ENCODE results near the gene TLN1. TPM values are rescaled to one million over a fixed set of nuclear protein-coding genes. Genes with fewer than 3 reads are reported as not detected.

TLN1 gene
- total and polyA plus RNA-seq, 2 of the 8 experiments (the other 6 are each of a cell fraction or from before 2014, with no cell fraction given), result 28.1 to 90.1 TPM

DNA sequence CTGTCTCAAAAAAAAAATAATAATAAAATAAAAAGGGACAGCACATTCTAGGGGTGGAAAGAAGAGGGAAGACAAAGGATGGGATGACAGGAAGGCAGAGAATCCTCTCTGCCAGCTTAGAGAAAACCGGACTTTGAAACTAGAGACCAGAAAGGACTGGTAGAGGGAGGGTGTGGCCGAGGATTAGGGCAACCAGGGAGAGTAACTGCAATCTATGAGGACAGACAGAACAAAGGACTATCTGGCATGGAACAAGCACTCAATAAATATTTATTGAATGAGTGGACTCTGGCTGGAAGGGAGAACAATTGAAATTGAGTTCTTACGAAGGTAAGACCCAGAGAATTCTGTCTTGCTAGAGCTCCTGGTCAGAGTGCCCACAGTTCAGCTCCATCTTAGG lies 14.6 kb upstream of the TLN1 start:
- peak overlapping the region; percentile 88 to 98 (median 94); a peak in 5 of 8 replicates for H3K4me3 ChIP-seq (ENCODE audit: extremely low read depth in 1 of 4, insufficient read depth in 2 of 4, low read depth in 3 of 4, low read length in 4 of 4)
- no peak overlapping the region for H3K56ac ChIP-seq (replicated peaks; ENCODE audit: insufficient read length, low read depth, low read length)
- H4K5ac ChIP-seq (ENCODE audit: insufficient read length, low read depth, low read length), result no peak overlapping the region
- no peak overlapping the region; a peak in 1 of 7 replicates for H3K9ac ChIP-seq (replicated peaks in 1 of 4; ENCODE audit: extremely low read depth in 1 of 4, low read depth in 3 of 4, low read length in 3 of 4)
- H3K23ac ChIP-seq (ENCODE audit: insufficient read length), result no peak overlapping the region
- H2BK15ac ChIP-seq (ENCODE audit: low read length), result no peak overlapping the region
- peak overlapping the region; percentile 98 to 99 for H3K4me2 ChIP-seq (ENCODE audit: insufficient read depth in 1 of 2, low read depth in 2 of 2, low read length in 2 of 2)
- FAIRE-seq (no peak), DNase-seq (ENCODE audit: low read depth in 1 of 2, low spot score in 2 of 2) (no peak)
- H4K91ac ChIP-seq (replicated peaks; ENCODE audit: insufficient read length, low read length), result no peak overlapping the region
- H3K9me3 ChIP-seq (ENCODE audit: insufficient read depth in 2 of 2, low read depth in 1 of 2, low read length in 1 of 2), result no peaks in the 10 kb centered on the region
- H2BK20ac ChIP-seq (ENCODE audit: low read length), result no peak overlapping the region
- H2AK5ac ChIP-seq (ENCODE audit: low read depth, low read length), result no peak overlapping the region
- H2BK120ac ChIP-seq (replicated peaks; ENCODE audit: low read depth, low read length), result no peak overlapping the region
- ChIA-PET CTCF (ENCODE audit: partially characterized antibody) (interaction anchor here (1.1 to 7.2 kb wide), 5 partner anchors 11 to 100 kb away, joined by 4 to 87 read pairs (median 6); partner anchors contain the start of genes CREB3 and TLN1), POLR2A (ENCODE audit: partially characterized antibody) (interaction anchor here (0.8 to 7.0 kb wide), 7 partner anchors 7 to 42 kb away, joined by 3 to 59 read pairs (median 5); partner anchors contain the start of genes CREB3 and TLN1)
- TF ChIP-seq POLR2AphosphoS5 (IDR thresholded peaks at IDR 0.05; ENCODE audit: low read depth, low read length) (no peak), POU5F1 (IDR thresholded peaks at IDR 0.05; ENCODE audit: low read depth, low read length) (no peak), CBX8 (IDR thresholded peaks at IDR 0.05; ENCODE audit: borderline replicate concordance, low read depth, low read length) (no peak), CBX5 (IDR thresholded peaks at IDR 0.05; ENCODE audit: low read depth, low read length) (no peak)
- H2BK5ac ChIP-seq (ENCODE audit: low read depth, low read length), result no peak overlapping the region
- no peak overlapping the region for H3K27ac ChIP-seq (ENCODE audit: low read depth, low read length)
- H3K4me1 ChIP-seq (replicated peaks in 1 of 4; ENCODE audit: control insufficient read depth in 3 of 4, insufficient read depth in 4 of 4, low read length in 3 of 4), result peaks cover 0 to 19% (median 5%) of the 10 kb centered on the region in 4 experiments; a peak in 5 of 7 replicates
- peaks cover 14 to 29% of the 10 kb centered on the region in 2 experiments for H4K20me1 ChIP-seq (replicated peaks in 1 of 2; ENCODE audit: control insufficient read depth in 1 of 2, insufficient read depth in 2 of 2, low read length in 2 of 2)
- no peak overlapping the region for H3K14ac ChIP-seq (ENCODE audit: insufficient read length)
- peaks cover 13% of the 10 kb centered on the region; the same call in 1 of the 2 replicates for H3K79me1 ChIP-seq (ENCODE audit: low read depth, low read length)
- H3K4ac ChIP-seq (replicated peaks; ENCODE audit: insufficient read length, low read depth, low read length), result no peak overlapping the region
- H2BK12ac ChIP-seq (ENCODE audit: low read depth, low read length), result no peak overlapping the region
- no peak overlapping the region for H4K8ac ChIP-seq (ENCODE audit: extremely low read depth, insufficient read depth, low read length)
- 81% methylated on average over 3 of the region's 3 CpGs; no CpG with 5 or more reads in 1 of the 2 experiments for WGBS, 2 experiments (ENCODE audit: extremely low coverage in 1 of 2, insufficient coverage in 1 of 2, insufficient read length in 1 of 2, insufficient replicate concordance in 2 of 2, low coverage in 1 of 2, low lambda C conversion rate in 2 of 2, missing lambda C conversion rate in 1 of 2)
- H3K79me2 ChIP-seq (ENCODE audit: control insufficient read depth in 1 of 2, insufficient read depth in 2 of 2, low read length in 2 of 2), result peaks cover 21 to 41% of the 10 kb centered on the region in 2 experiments
- peaks cover 11% of the 10 kb centered on the region for H3K23me2 ChIP-seq (ENCODE audit: low read depth, low read length)
- no peaks in the 10 kb centered on the region for H3K27me3 ChIP-seq (replicated peaks in 1 of 4; ENCODE audit: control insufficient read depth in 3 of 4, extremely low read depth in 1 of 4, insufficient read depth in 3 of 4, low read length in 3 of 4)
- H3K36me3 ChIP-seq (ENCODE audit: control insufficient read depth in 2 of 4, insufficient read depth in 4 of 4, low read length in 3 of 4), result peaks cover 9 to 38% (median 28%) of the 10 kb centered on the region in 4 experiments; a peak in 7 of 8 replicates
- H3K18ac ChIP-seq (ENCODE audit: extremely low read depth, low read length), result no peak overlapping the region
- no peak overlapping the region for H2AFZ ChIP-seq (ENCODE audit: low read length)
